HepG2 (cell line): Measurements from ENCODE around the gene WDR86. TPM values are rescaled to one million over a fixed set of nuclear protein-coding genes. Genes with fewer than 3 reads are reported as not detected.

Experiments
- ATAC-seq: fragments of 200-7000 bp; cut with Tn5 transposase; 3 replicates; pipeline ENCODE4 v1.9.1; 2020; ENCODE audit warnings: mild to moderate bottlenecking, moderate library complexity
- BruUV-seq: library from RNA; stranded (reverse); fragments of 400-500 nt; replicated peaks from 2 replicates; lab custom pipeline; 2021; lab: Mats Ljungman, UMichigan
- CTCF ChIA-PET: fragments of 300-600 bp; formaldehyde crosslinking; extraction: SDS; loops from one replicate; lab custom pipeline; 2021; ENCODE audit warnings: low total read pairs, inconsistent platforms, low intra/inter-chr PET ratio; lab: Yijun Ruan, JAX
- POLR2A ChIA-PET: fragments of 350-600 bp; sonication (Branson Sonifier 250); formaldehyde crosslinking; loops from one replicate; lab custom pipeline; 2020; ENCODE audit warnings: antibody characterized with exemption, inconsistent platforms; lab: Yijun Ruan, JAX
- DNase-seq: peaks from one replicate; pipeline ENCODE4 v3.0.0-alpha.2; 2015; ENCODE audit warnings: low spot score
- FAIRE-seq: peaks from 3 replicates; lab custom pipeline; 2011; peaks lifted over from hg19 to GRCh38; lab: Jason Lieb, UNC
- H2AFZ ChIP-seq: one replicate; pipeline ENCODE4 v1.6.1; 2011; ENCODE audit warnings: low read length, inconsistent platforms
- H3K27ac ChIP-seq: fragments of 300-600 bp; 3 replicates; pipeline ENCODE4 v1.8.0; 2011; ENCODE audit warnings: mixed run types, mild to moderate bottlenecking, mixed read lengths, low read length, inconsistent platforms; ENCODE audit not compliant: insufficient read depth; ENCODE audit errors: extremely low read length
- H3K27me3 ChIP-seq, 2 experiments: fragments of 200-600 bp in 1 of 2; 2 replicates in 1 of 2; 3 replicates in 1 of 2; pipeline versions ENCODE4 v1.6.0 to v1.8.0; 2011; ENCODE audit warnings: low read length in 2 of 2, mild to moderate bottlenecking in 2 of 2, moderate library complexity in 2 of 2, inconsistent platforms in 1 of 2; ENCODE audit not compliant: insufficient read depth in 2 of 2, control insufficient read depth in 1 of 2
- H3K36me3 ChIP-seq, 2 experiments: fragments of 200-600 bp in 1 of 2; replicated peaks in 1 of 2; 2 replicates in 1 of 2; 3 replicates in 1 of 2; pipeline versions ENCODE4 v1.5.1 to v1.8.0; 2011; ENCODE audit warnings: low read length in 2 of 2, inconsistent platforms in 1 of 2; ENCODE audit not compliant: insufficient read depth in 2 of 2, control insufficient read depth in 1 of 2
- H3K4me1 ChIP-seq: 2 replicates; pipeline ENCODE4 v1.5.1; 2012; ENCODE audit warnings: low read length, inconsistent platforms; ENCODE audit not compliant: insufficient read depth
- H3K4me2 ChIP-seq: 2 replicates; pipeline ENCODE4 v1.6.0; 2011; ENCODE audit warnings: low read depth, low read length, inconsistent platforms
- H3K4me3 ChIP-seq, 3 experiments: fragments of 200-600 bp in 1 of 3; sonication (generic), shearing (Covaris generic) in 1 of 3; replicated peaks in 1 of 3; 2 replicates each; pipeline ENCODE4 v1.5.1; 2011 to 2016; ENCODE audit warnings: low read length in 3 of 3, inconsistent platforms in 2 of 3, low read depth in 2 of 3, mild to moderate bottlenecking in 2 of 3, control low read depth in 1 of 3, mixed read lengths in 1 of 3; ENCODE audit not compliant: insufficient read depth in 1 of 3
- H3K79me2 ChIP-seq: one replicate; pipeline ENCODE4 v1.6.1; 2011; ENCODE audit warnings: low read length, inconsistent platforms; ENCODE audit not compliant: insufficient read depth
- H3K9ac ChIP-seq: 2 replicates; pipeline ENCODE4 v1.6.0; 2011; ENCODE audit warnings: mild to moderate bottlenecking, low read depth, low read length, inconsistent platforms; ENCODE audit not compliant: insufficient read depth
- H3K9me3 ChIP-seq: 2 replicates; pipeline ENCODE4 v1.5.1; 2012; ENCODE audit warnings: mild to moderate bottlenecking, low read length
- H4K20me1 ChIP-seq: 2 replicates; pipeline ENCODE4 v1.6.0; 2011; ENCODE audit warnings: inconsistent platforms, mild to moderate bottlenecking, low read length, moderate library complexity; ENCODE audit not compliant: insufficient read depth
- ADNP ChIP-seq: sonication (generic); formaldehyde crosslinking; IDR thresholded peaks from 2 replicates; pipeline ENCODE4 v1.4.0; 2020; ENCODE audit warnings: missing genetic modification reagents
- DBP ChIP-seq: sonication (generic); formaldehyde crosslinking; IDR thresholded peaks from 2 replicates; pipeline ENCODE4 v1.4.0; 2020; ENCODE audit warnings: missing genetic modification reagents; ENCODE audit errors: not compliant biosample characterization
- ELF3 ChIP-seq: IDR thresholded peaks from 2 replicates; pipeline ENCODE4 v1.6.1; 2016; ENCODE audit warnings: missing genetic modification reagents, missing compliant biosample characterization
- ETV6 ChIP-seq: sonication (generic); formaldehyde crosslinking; conservative IDR thresholded peaks from 2 replicates; pipeline ENCODE4 v1.4.0; 2020; ENCODE audit warnings: missing genetic modification reagents
- GATAD1 ChIP-seq: IDR thresholded peaks from 2 replicates; pipeline ENCODE4 v1.6.1; 2016; ENCODE audit warnings: missing genetic modification reagents, missing compliant biosample characterization
- HHEX ChIP-seq: IDR thresholded peaks from 2 replicates; pipeline ENCODE4 v1.6.1; 2016; ENCODE audit warnings: control low read depth
- HNF4A ChIP-seq: sonication (generic); formaldehyde crosslinking; IDR thresholded peaks from 2 replicates; pipeline ENCODE4 v1.4.0; 2020; ENCODE audit warnings: missing genetic modification reagents
- LRRFIP1 ChIP-seq: sonication (generic); formaldehyde crosslinking; conservative IDR thresholded peaks from 2 replicates; pipeline ENCODE4 v1.4.0; 2020; ENCODE audit warnings: missing genetic modification reagents
- MBD4 ChIP-seq: IDR thresholded peaks from 2 replicates; pipeline ENCODE4 v1.6.1; 2012; ENCODE audit warnings: low read length, inconsistent platforms, borderline replicate concordance
- MTA3 ChIP-seq: sonication (generic); formaldehyde crosslinking; IDR thresholded peaks from 2 replicates; pipeline ENCODE4 v1.4.0; 2020; ENCODE audit warnings: missing genetic modification reagents
- PTBP1 ChIP-seq: fragments of 200-400 bp; formaldehyde crosslinking; IDR thresholded peaks from 2 replicates; pipeline ENCODE4 v1.6.1; 2018; ENCODE audit warnings: low read length, low read depth; ENCODE audit not compliant: poor library complexity, severe bottlenecking
- RARA ChIP-seq: IDR thresholded peaks from 2 replicates; pipeline ENCODE4 v1.6.1; 2016; ENCODE audit warnings: missing genetic modification reagents, missing compliant biosample characterization
- ZBTB7B ChIP-seq: sonication (generic); formaldehyde crosslinking; IDR thresholded peaks from 2 replicates; pipeline ENCODE4 v1.4.0; 2020; ENCODE audit warnings: missing genetic modification reagents
- ZNF569 ChIP-seq: sonication (generic); formaldehyde crosslinking; IDR thresholded peaks from 2 replicates; pipeline ENCODE4 v1.5.0; 2020; ENCODE audit warnings: mild to moderate bottlenecking, missing genetic modification reagents, moderate library complexity, borderline replicate concordance
- WGBS: methylation state at CpG from one replicate; pipeline ENCODE4 v1.1.6; 2017; ENCODE audit warnings: low lambda C conversion rate; 5-methylcytosine and 5-hydroxymethylcytosine counted together
- in situ Hi-C: cut with HindIII; loops from 2 replicates; pipeline ENCODE4 v1.10.0; 2017; ENCODE audit warnings: low pct_unique_long_range_greater_than_20kb; ENCODE audit not compliant: extremely low pct_ligation_motif_present
- intact Hi-C: fragments of 100-400 bp; cut with micrococcal nuclease; formaldehyde crosslinking; loops from one replicate; pipeline ENCODE4 v1.10.0; 2022; ENCODE audit not compliant: unreplicated experiment
- polyA plus RNA-seq, 8 experiments: library from polyadenylated mRNA; depleted of rRNA in 3 of 8; stranded (reverse) in 7 of 8; unstranded in 1 of 8; fragments of >200 nt; fragmentation: Illumina TruSeq in 4 of 8; extraction: Trizol in 4 of 8; gene quantifications; 2 replicates each; pipeline versions ENCODE4 v1.2.1 to v1.2.3, GENCODE V29; 2011 to 2016; ENCODE audit warnings: low read depth in 4 of 8, missing spikeins in 1 of 8, mixed read lengths in 1 of 8; ENCODE audit not compliant: insufficient read depth in 1 of 8
- total RNA-seq, 5 experiments: library from RNA; depleted of rRNA; stranded (reverse); fragments of >200 nt; fragmentation: Illumina TruSeq; extraction: Trizol; gene quantifications; 2 replicates each; pipeline ENCODE4 v1.2.3, GENCODE V29; 2016; ENCODE audit warnings: low read depth in 1 of 5

Gene WDR86
- total and polyA plus RNA-seq, 2 of the 13 experiments (the other 11 are each of a cell fraction or from before 2014, with no cell fraction given): 0.11 to 2.9 TPM

GRCh38 chr7:151444632-151445031 lies 34.8 kb upstream of the WDR86 start (continued):
- TF ChIP-seq DBP (CRISPR knock-in tag): no peak
- no peak for TF ChIP-seq ADNP (CRISPR knock-in tag)
- TF ChIP-seq MBD4: no peak
- TF ChIP-seq MTA3 (CRISPR knock-in tag): no peak

- no TSS peak for BruUV-seq
- intact Hi-C loops: no loop called here
- H3K27me3 ChIP-seq: peaks cover 8 to 39% of the 10 kb centered on the region in 2 experiments
Measured at GRCh38 chr7:151442776-151443496, 33.1 kb upstream of the WDR86 start.

More at GRCh38 chr7:151442776-151443496, 33.1 kb upstream of the WDR86 start:
- H3K79me2 ChIP-seq: no peaks in the 10 kb centered on the region
- no peak for FAIRE-seq
- ATAC-seq: no peak
- 44% methylated on average over 10 of the region's 10 CpGs for WGBS
- H3K4me2 ChIP-seq: no peak overlapping the region
- H3K4me1 ChIP-seq: no peaks in the 10 kb centered on the region
- DNase-seq: no peak
- TF ChIP-seq ELF3 (no peak), LRRFIP1 (no peak), HHEX (CRISPR knock-in tag) (no peak), RARA (CRISPR knock-in tag) (no peak), ZBTB7B (CRISPR knock-in tag) (no peak), HNF4A (CRISPR knock-in tag) (no peak), GATAD1 (no peak), ZNF569 (CRISPR knock-in tag) (no peak), PTBP1 (no peak), ETV6 (no peak)
- CTCF ChIA-PET: no interaction called here
- no peak overlapping the region for H3K4me3 ChIP-seq
- in situ Hi-C loops: no loop called here
- H3K27ac ChIP-seq: no peak overlapping the region
- no peaks in the 10 kb centered on the region for H3K9me3 ChIP-seq
- POLR2A ChIA-PET: no interaction called here
- no peak overlapping the region for H3K9ac ChIP-seq
- H2AFZ ChIP-seq: no peak overlapping the region
- H4K20me1 ChIP-seq: no peaks in the 10 kb centered on the region
- no peaks in the 10 kb centered on the region for H3K36me3 ChIP-seq
